SKM-1 treated with dmso at 0.1 percent for 144 hours (cell line): ENCODE measurements around the gene POLR3H.

ENCODE experiments used
- DNase-seq: peaks from one replicate; lab custom pipeline; 2025; ENCODE audit not compliant: unreplicated experiment; lab: John Stamatoyannopoulos, UW

Gene POLR3H

GRCh38 chr22:41539146-41540005 is 4.9 kb downstream of the POLR3H start:
- no peak for DNase-seq

- DNase-seq: no peak
These were observed 5.7 kb downstream of the POLR3H start for GRCh38 chr22:41538583-41538982.

- no peak for DNase-seq
These were observed 7.1 kb downstream of the POLR3H start for GRCh38 chr22:41537203-41537602.

GRCh38 chr22:41535244-41535643 is 9.0 kb downstream of the POLR3H start:
- peak; percentile 2 for DNase-seq

GRCh38 chr22:41534219-41534618 is 10.1 kb downstream of the POLR3H start:
- DNase-seq: no peak

- DNase-seq: peak; percentile 63
These were observed 11.1 kb downstream of the POLR3H start for GRCh38 chr22:41532908-41533825.

GRCh38 chr22:41531715-41532477 is 12.4 kb downstream of the POLR3H start:
- DNase-seq: no peak

GRCh38 chr22:41530890-41531714 is 13.2 kb downstream of the POLR3H start:
- DNase-seq: no peak

GRCh38 chr22:41528938-41529561 is 15.2 kb downstream of the POLR3H start:
- no peak for DNase-seq

GRCh38 chr22:41528132-41528766 is 16.0 kb downstream of the POLR3H start:
- DNase-seq: no peak

GRCh38 chr22:41526830-41527799 is 17.2 kb downstream of the POLR3H start:
- peak; percentile 10 for DNase-seq

- DNase-seq: no peak
These were observed 17.9 kb downstream of the POLR3H start for GRCh38 chr22:41526226-41526829.

GRCh38 chr22:41525450-41526225 is 18.6 kb downstream of the POLR3H start:
- no peak for DNase-seq

- DNase-seq: no peak
These were observed 19.3 kb downstream of the POLR3H start for GRCh38 chr22:41524809-41525449.

- no peak for DNase-seq
These were observed 20.0 kb downstream of the POLR3H start for GRCh38 chr22:41524251-41524661.

GRCh38 chr22:41523464-41524221 is 20.6 kb downstream of the POLR3H start:
- DNase-seq: no peak
